HPDE6-E6E7 (cell line): Measurements from ENCODE around the gene CANT1.
"Not testable (repeated sequence)": the region's sequence is repeated elsewhere in the genome, so short reads cannot be mapped to it uniquely, and the experiment has no call there.

ENCODE experiments used
- DNase-seq: peaks from one replicate; pipeline ENCODE4 v3.0.0; 2011; ENCODE audit warnings: missing footprints; ENCODE audit errors: extremely low spot score

The CANT1 gene

DNA sequence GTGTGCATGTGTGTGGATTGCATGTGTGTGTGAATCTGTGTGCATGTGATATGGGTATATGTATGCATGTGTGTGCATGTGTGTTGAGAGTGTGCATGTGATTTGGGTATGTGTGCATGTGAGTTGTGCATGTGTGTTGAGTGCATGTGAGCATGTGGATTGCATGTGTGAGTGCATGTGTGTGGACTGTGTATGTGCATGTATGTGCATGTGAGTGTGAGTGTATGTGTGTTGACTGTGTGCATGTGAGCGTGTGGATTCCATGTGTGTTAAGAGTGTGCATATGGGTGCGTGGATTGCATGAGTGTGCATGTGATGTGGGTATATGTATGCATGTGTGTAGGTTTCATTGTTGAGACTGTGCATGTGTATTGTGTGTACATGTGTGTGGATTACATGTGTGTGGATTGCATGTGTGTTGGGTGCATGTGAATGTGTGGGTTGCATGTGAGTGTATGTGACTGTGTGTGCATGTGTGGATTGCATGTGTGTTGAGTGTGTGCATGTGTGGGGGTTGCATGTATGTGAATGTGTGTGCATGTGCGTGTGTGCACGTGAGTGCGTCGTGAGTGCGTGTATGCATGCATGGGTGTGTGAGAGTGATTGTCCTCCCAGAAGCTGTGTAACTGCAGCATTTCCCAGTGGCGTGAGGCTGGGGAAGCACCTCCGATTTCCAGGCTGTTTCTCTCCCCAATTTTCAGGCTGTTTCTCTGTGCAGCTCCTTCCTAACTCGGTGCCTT, 33.8 kb upstream of the CANT1 start:
- no peak for DNase-seq

DNA sequence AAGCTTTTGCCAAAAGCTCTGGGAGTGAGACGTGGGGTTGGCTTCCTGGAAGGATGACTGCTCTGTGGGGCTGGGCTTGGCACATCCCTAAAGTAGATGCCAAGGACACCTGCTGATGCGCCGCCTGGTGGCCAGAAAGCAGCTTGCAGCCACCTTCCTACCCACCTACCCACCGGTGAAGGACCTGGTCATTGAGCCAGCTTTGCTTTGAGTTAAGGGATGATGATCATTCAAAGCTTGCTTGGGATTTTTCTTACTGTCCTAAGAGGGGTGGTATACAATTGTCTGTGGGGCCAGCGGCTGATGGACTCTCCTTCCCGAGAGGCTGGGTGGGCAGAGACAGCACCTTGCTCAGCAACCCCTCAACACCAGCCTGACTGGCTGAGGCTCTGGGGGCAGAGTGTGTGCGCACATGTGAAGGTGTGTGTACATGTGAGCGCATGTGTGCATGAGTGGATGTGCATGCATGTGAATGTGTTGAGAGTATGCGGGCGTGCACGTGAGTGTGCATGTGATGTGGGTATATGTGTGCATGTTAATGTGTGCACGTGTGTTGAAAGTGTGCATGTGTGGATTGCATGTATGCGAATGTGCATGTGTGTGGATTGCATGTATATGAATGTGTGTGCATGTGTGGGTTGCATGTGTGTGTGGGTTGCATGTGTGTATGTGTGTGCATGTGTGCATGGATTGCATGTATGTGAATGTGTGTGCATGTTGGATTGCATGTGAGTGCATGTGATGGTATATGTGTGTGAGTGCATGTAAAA, 33.0 kb upstream of the CANT1 start:
- peak; percentile 72 for DNase-seq

- no peak for DNase-seq
Measured at GRCh38 chr17:79041723-79042420, 32.3 kb upstream of the CANT1 start.

- no peak for DNase-seq
Measured at GRCh38 chr17:79041041-79041570, 31.5 kb upstream of the CANT1 start.

DNA sequence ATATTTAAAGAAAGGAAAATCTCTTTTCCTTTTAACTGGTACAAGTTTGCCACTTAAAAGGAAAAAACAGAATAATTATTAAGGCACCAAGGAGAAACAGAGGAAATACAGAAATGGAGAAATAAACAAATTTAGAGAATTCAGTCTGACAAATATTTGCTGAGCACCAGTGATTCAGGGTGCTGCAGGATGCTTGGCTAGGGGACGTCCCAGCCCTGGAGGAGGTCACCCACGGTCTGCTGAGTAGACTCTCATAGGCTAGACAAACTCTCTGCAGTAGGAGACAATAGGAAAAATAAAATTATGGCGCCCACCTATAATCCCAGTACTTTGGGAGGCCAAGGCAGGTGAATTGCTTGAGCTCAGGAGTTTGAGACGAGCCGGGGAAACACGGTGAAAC, 30.3 kb upstream of the CANT1 start:
- DNase-seq, result no peak

DNA sequence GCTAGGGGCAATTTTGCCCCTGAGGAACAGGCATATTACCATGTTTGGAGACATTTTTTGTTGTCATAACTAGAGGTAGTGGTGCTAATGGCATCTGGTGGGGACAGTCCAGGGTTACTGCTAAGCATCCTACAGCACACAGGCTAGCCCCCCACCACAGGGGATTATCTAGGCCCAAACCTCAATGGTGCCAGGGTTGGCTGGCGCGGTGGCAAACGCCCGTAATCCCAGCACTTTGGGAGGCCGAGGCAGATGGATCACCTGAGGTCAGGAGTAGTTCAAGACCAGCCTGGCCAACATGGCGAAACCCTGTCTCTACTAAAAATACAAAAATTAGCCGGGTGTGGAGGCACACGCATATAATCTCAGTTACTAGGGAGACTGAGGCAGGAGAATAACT, 29.6 kb upstream of the CANT1 start:
- no peak for DNase-seq

GRCh38 chr17:79038545-79039135, 29.1 kb upstream of the CANT1 start:
- no peak for DNase-seq

DNA sequence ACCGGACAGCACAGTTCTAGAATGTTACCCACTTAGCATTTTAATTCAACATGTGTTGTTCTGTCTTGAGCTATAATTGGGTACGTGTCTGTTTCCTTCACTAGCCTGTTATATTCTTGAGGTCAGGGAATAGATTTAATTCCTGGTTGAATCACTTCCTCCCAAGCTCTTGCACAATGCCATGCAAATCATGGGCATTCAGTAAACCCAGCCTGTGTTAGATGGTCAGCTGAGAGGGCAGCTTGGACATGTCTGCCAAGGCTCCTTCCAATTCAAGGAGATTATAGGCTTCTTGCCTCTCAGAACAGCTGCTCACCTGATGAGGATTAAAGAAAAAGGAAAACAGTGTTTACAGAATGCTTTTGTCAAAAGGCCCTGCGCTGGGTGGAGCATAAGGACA, 27.0 kb upstream of the CANT1 start:
- DNase-seq, result peak; percentile 88

- no peak for DNase-seq
Measured at GRCh38 chr17:79036181-79036580, 26.6 kb upstream of the CANT1 start.

GRCh38 chr17:79035686-79036085, 26.1 kb upstream of the CANT1 start:
- DNase-seq, result no peak

GRCh38 chr17:79034931-79035485, 25.4 kb upstream of the CANT1 start:
- DNase-seq, result no peak

DNA sequence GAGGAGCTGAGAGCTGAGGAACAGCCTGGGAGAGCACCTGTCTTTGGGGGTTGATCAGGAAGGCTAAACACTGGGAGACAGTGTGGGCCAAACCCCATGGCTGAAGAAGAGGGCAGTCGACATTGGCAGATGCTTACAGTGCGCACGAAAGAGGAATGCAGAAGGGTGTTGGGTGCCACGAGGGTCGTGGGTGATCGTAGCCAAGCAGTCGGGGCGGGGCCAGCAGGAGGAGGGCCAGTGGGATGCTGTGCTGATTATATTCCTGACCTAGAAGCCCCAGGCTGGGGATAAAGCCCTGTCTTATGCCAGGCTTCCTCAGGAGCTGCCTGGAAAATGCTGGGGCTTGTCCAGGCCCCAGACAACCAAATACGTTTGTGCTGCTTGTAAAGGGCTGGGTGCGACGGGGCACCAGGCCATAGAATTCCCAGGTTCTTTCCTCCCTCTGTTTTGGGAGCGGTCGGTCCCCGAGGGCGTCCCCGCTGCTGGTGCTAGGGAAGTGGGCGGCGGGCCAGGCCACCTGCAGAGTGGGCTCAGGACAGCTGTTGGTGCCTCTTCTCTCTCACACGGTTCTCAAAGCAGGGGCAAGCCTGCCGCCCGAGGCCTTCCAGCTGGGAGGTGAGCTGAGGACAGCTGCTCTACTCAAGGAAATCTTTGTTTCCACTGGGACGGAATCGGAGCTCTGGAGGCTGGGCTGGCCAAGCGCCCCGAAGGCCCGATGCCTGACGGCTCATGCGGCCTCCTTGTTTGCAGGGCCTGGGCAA, 24.4 kb upstream of the CANT1 start:
- DNase-seq, result no peak

DNA sequence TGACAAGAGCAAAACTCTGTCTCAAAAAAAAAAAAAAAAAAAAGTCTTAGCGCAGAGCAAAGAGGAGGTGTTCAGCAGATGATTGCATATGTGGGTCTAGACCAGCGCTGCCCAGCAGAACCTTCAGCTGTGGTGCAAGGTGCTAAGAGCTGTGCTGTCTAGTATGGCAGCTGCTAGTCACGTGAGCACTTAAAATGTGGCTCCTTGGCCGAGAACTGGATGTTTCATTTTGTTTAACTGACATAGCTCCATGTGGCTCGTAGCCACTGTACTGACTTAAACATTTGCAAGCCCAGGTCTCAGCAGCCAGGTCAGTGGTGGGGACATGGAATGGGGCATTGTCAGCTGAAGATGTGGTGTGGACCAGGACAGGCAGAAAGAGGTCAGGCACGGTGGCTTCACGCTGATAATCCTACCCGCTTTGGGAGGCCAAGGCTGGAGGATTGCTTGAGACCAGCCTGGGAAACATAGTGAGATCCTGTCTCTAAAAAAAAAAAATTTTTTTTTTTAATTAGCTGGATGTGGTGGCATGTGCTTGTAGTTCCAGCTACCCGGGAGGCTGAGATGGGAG, 23.6 kb upstream of the CANT1 start:
- DNase-seq, result no peak

DNA sequence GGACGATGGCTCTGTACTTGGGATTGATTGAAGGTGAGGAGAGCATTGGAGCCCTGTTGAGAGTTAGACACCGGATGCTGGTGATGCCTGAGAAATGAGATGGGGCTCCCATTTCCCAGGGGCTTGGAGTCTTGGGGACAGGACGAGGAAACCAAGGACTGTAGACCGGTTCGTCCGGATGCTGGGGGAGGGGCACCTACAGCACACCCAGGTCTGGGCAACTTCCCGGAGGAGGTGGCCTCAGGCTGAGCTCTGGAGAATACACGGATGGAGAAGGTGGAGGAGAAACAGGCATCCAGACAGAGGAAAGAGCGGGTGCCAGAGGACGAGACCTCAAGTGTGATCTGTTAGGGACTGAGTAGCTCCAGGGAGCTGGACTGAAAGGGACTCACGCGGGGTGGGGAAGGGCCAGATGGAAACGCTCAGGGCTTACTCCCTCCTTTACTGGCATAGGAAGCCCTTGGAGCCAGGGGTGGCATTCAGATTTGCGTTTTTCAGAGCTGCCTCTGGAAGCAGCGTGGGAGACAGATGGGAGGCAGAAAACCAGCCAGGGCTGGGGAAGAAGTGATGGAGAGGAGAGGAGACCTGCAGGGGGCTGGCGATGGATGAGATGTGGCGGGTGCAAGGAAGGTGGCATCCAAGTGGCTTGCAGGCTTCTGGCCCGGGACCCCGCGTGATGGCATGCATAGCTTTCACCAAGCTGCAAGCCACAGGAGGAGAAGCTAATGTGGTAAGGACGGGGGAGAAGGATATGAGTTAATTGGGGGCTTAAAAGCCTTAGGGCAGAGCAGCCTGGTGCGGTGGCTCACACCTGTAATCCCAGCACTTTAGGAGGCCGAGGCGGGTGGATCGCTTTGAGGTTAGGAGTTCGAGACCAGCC, 22.7 kb upstream of the CANT1 start:
- DNase-seq, result no peak

GRCh38 chr17:79030636-79031035, 21.1 kb upstream of the CANT1 start:
- not testable (repeated sequence) for DNase-seq

GRCh38 chr17:79029327-79030009, 19.9 kb upstream of the CANT1 start:
- DNase-seq, result no peak

DNA sequence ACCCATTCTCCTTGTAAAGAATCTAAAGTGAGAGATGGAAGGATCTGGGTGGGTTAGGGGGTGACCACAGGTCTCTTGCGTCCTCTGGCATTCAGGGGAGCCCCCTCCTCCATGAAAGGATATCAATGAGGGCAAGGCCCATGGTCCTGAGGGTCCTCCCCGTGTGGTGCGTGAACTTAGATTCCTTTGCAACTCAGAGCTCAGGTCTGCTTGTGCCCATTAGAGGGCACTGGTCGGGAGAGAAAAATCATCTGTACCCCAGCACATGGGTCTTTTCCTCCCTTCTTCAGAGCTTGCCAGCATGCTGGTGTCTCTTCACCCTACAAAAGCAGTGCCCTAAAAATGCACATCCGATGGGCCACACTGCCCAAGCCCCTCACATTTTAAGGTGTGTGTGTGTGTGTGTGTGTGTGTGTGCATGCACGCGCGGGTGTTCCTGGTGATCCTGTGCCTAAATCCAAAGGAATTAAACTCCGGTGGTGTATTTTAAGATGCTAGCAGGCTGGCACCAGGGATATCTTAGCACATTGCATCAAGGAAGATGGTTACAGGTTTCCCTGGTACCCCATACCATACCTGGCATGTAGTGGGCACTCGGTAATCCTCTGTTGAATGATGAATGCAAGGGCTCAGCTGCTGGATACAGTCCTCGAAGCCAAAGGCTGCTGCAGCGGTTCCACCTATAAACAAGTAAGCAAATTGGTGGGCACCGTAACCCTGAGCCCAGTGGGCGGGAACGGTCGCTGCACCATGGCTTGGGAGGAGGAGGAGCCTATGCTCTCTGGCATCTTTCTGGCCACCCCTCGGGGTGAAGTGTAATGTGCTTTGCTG, 19.1 kb upstream of the CANT1 start:
- DNase-seq, result no peak

DNA sequence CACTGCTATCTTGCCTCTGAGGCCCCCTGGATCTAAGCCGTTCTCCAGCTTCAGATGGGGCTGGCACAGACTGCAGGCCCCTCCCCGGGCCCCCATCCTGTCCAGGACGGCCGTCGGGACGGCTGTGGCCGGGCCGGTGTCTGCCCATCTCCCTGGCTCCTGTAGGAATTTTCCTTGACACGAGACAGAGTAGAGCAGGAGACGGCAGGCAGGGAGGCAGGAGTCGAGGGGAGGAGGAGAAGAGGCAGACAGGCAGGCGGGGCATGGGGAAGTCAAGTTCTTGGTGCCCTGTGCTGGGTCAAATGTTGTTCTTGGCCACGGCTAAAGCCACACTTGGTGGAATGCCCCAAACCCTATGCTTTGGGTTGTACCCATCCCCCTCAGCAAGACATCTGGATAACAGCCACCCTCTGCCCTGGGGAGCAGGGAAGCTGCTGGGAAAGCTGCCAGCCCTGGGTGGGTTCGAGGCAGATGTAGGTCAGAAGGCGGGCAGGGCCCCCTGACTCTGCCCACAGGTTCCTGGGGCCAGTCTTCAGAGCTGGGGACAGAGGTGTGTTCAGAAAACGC, 18.4 kb upstream of the CANT1 start:
- DNase-seq, result no peak
